Right ventricle myocardium superior (tissue), 1 donor: ENCODE measurements around the gene ATG4D. TPM values are rescaled to one million over a fixed set of nuclear protein-coding genes. Genes with fewer than 3 reads are reported as not detected.

Experiments
- ATAC-seq: fragments of 200-7000 bp; cut with Tn5 transposase; one replicate; pipeline ENCODE4 v1.9.1; 2020; ENCODE audit warnings: mild to moderate bottlenecking; ENCODE audit not compliant: poor library complexity
- DNase-seq: peaks from one replicate; pipeline ENCODE4 v3.0.0-alpha.2; 2020
- intact Hi-C: fragments of 100-400 bp; cut with DNase I; formaldehyde crosslinking; loops from one replicate; pipeline ENCODE4 v1.11.2; 2022
- long read RNA-seq: library from polyadenylated mRNA; unstranded; transcript quantifications from one replicate; pipeline ENCODE4 v2.0.0, GENCODE V29; 2021
- total RNA-seq: library from RNA; stranded (reverse); fragmentation: NEBNext Ultra II Directional; extraction: Animal tissue kit (Norgen Biotek cat#: 25700); gene quantifications from one replicate; pipeline ENCODE4 v1.2.1, GENCODE V29; 2021
- donor health status: DM: no; HTN: yes; CAD: no; lungs with severe emphysema.

The ATG4D gene
- 46.4 TPM for total RNA-seq
- long read RNA-seq, transcript ATG4D-204 (10 exons, 1,752 nt) = minor isoform, 35 of 182 reads
- long read RNA-seq, transcript ATG4D-201 (10 exons, 1,949 nt) = major isoform, 85 of 182 reads
- long read RNA-seq, transcript ATG4D-208 (9 exons, 1,619 nt) = minor isoform, 23 of 182 reads
- long read RNA-seq, partial matches to known transcripts = 8 of 182 reads
- long read RNA-seq, other reads (novel, unspliced or antisense) = 29 of 182 reads

DNA sequence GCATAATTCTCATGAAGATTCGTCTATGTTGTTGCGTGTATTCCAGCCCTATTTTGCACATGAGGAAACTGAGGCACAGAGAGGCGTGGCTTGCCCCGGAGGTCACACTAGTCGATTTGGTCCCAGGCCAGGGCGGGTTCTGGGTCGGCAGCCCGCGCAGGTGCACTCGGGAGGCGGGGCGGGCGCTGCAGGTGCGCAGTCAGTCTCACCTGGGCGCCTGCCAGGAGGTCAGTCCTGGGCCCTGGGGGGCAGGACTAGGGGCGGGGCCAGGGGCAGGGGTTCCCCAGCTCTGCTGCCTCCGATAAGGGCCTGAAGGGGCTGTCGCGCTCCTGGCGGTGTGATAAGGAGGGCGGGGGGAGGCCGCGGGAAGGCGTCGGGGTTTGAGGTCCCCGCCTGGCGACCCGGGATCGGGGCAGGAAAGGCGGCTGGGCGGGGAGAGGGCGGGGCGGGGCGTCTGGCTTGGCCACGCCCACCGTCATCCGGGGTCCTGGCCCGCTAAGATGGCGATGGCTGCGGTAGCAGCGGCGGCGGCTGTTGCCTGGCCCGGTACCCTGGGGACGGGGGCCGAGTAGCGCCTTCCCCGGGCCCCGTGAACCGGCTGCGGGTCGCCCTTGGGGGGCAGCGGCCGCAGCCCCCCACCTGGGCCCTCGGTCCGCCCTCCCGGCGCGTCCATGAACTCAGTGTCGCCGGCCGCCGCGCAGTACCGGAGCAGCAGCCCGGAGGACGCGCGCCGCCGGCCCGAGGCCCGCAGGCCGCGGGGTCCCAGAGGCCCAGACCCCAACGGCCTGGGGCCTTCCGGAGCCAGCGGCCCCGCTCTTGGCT is at the start of gene ATG4D:
Gene ATG4D, plus strand, starts transcription at position 485 of the 822 bp plus-strand sequence. Its CDS starts 187 bp downstream, at position 672.
- DNase-seq (peak; percentile 87), ATAC-seq (peak; percentile 94)
- intact Hi-C loops = no loop called here

- intact Hi-C loops = no loop called here
- DNase-seq (no peak), ATAC-seq (no peak)
These were observed 46.3 kb upstream of the ATG4D start for GRCh38 chr19:10497371-10497770.

GRCh38 chr19:10499550-10500246 is 44.0 kb upstream of the ATG4D start:
- DNase-seq (no peak), ATAC-seq (no peak)
- intact Hi-C loops = no loop called here

- intact Hi-C loops = no loop called here
- DNase-seq = no peak
- no peak for ATAC-seq
These were observed 43.5 kb upstream of the ATG4D start for GRCh38 chr19:10500247-10500592.

- peak; percentile 76 for ATAC-seq
These were observed 41.7 kb upstream of the ATG4D start for GRCh38 chr19:10501971-10502523.

DNA sequence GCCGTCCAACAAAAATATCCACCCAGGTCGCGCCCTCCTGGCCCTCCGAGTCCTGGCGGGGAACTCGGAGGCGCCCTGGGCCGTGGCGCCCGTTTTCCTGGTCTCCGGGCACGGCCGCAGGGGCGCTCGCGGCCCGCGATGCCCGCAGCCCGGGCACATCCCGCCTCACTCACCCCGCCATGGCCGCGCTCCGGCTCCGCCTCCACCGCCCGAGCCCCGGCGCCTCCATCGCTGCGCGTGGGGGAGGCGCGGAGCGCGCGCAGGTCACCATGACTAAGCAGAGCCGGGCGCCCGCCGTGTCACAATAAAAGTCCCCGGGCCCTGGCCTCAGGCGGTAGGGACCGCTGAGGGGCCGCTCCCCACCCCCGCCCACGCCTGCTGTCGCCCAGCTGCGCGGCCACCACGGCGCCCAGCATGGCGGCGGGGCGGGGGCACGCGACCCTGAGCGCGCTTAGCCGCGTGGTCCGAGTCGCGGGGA is 41.1 kb upstream of the ATG4D start:
- intact Hi-C loops = no loop called here
- DNase-seq (peak; percentile 97), ATAC-seq (peak; percentile 96)

More at GRCh38 chr19:10501971-10502523, 41.7 kb upstream of the ATG4D start:
- DNase-seq = peak; percentile 93
- intact Hi-C loops = no loop called here

DNA sequence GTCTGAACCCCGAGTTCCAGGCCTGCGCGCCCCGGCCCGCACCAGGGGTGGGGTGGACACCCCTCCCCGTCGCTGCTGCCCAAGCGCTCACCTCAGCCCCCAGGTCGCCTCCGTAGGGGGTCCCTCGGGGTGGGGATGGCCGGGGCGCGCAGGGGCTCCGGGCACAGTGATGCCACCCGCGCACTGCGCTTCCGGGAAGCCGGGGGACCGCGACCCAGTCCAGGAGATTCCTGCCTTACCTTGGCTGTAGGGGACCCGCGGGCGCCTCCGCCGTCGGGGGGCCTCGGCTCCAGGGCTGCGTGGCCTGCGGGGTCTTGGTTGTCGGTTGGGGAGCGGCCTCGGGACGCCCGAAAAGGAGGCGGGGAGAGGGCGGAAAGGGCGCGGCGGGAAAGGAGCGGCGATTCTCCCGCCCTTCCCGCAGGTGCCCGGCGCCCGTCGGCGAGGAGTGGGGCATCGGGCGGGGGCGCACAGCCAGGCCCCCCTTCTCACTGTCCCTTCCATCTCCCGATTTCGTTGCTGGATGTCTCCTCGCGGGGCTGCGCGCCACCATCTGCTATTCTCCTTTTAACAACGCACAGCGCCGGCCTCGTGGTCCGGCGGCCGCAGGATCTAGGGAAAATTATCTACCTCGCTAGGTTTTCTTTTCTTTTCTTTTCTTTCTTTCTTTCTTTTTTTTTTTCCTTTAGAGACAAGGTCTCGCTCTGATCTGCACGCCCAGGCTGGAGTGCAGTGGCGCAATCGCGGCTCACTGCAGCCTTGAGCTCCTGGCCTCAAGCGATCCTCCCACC is 40.5 kb upstream of the ATG4D start, which contains the start of gene KEAP1:
Gene KEAP1, minus strand, starts transcription at position 355 of the 788 bp plus-strand sequence. CDS start 3,323 bp downstream, outside the sequence.
- peak; percentile 33 for ATAC-seq
- intact Hi-C loops = no loop called here

DNA sequence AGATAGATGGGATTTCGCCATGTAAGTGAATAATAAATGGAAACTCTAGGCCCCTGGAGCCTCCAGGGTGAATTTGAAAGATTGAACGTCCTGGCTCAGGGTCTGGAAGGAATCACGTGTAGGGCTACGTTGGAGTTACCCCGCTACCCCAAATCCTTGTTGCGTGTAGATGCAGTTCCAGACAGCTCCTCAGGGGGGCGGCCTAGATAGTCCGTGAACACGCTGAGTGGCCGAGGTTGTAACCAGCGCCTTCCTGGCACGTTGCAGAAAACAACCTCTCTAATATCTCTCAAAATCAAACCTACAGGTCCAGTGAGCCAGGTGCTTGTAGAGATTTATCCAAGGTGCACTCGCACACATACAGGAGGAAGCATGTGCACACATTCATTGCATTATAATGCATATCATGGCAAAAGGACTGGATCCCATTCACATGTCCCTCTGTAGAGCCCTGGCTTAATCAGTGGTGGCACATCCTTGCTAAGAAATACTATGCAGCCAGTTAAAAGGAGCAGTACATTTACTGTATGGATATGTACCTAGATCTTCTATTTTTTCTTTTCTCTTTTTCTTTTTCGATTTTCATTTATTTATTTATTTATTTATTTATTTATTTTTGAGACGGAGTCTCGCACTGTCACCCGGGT is 38.0 kb upstream of the ATG4D start:
- intact Hi-C loops = no loop called here
- ATAC-seq (no peak), DNase-seq (peak; percentile 84)

More for the DNA sequence above, 40.5 kb upstream of the ATG4D start, which contains the start of gene KEAP1:
- peak; percentile 64 for DNase-seq

GRCh38 chr19:10508036-10508435 is 35.7 kb upstream of the ATG4D start:
- no peak for ATAC-seq
- intact Hi-C loops = no loop called here

DNA sequence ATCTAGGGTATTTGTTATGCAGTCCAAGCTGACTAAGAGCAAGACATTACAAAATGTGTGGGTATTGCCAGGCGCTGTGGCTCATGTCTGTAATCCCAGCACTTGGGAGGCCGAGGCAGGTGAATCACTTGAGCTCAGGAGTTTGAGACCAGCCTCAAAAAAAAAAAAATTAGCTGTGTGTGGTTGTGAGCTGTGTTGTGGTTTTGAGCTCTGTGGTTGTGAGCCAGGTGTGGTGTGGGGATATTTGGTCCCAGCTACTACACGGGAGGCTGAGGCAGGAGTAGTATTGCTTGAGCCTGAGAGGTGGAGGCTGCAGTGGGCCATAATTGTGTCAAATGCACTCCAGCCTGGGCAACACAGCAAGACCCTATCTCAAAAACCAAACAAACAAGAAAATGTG is 35.0 kb upstream of the ATG4D start:
- intact Hi-C loops = no loop called here
- no peak for DNase-seq
- ATAC-seq = no peak

More at GRCh38 chr19:10508036-10508435, 35.7 kb upstream of the ATG4D start:
- DNase-seq = no peak

GRCh38 chr19:10510301-10510802 is 33.4 kb upstream of the ATG4D start:
- ATAC-seq (no peak), DNase-seq (no peak)
- intact Hi-C loops = no loop called here

GRCh38 chr19:10513223-10513622 is 30.5 kb upstream of the ATG4D start:
- intact Hi-C loops = no loop called here
- no peak for ATAC-seq
- no peak for DNase-seq

DNA sequence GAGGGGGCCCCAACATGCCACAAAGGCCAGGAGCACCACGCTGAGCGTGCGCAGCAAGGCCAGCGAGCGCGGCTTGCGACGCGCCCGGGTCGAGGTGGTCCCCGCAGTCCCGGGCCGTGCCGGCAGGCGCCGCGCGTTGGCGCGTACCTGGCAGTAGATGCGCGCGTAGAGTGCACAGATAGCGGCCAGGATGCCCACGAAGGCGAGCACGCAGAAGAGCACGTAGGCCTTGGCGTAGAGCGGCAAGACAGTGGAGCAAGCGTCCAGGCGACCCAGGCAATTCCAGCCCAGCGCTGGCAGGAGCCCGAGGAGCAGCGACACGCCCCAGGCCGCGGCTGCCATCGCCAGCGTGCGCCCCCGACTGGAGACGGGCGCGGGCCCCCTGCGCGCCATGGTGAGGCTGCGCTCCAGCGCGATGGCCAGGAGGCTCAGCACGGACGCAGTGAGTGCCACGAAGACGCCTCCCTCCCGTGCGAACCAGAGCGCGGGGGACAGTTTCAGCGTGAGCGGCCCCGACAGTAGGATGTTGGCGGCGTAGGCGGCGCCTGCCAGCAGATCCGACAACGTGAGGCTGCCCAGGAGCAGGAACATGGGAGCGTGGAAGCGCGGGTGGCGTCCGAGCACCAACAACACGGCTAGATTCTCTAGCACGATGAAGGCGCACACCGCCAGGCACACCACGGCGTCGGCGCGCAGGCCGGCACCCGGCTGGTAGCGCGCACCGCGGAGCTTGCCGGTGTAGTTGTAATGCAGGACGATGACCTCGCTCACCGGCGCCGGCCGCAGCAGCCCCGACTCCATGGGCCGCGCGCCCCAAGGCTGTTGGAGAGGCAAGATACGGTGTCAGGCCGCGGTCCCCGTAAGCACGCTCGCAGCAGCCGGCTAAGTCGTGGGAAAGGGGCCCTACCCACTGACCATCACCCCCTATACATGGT is 29.2 kb upstream of the ATG4D start:
- intact Hi-C loops = no loop called here
- no peak for ATAC-seq
- no peak for DNase-seq

DNA sequence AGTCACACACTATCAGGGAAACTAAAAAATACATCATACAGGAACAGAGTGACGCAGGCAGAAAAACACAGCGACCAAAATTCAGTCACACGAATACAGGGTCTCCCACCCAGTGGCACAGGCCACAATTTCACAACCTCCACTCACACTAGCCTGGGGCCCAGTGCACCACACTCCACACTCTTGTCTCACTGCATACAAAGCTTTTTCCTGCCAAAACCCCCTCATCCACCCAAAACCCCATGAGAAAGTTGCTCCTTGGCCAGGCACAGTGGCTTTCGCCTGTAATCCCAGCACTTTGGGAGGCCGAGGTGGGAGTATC is 27.7 kb upstream of the ATG4D start:
- intact Hi-C loops = no loop called here
- ATAC-seq (no peak), DNase-seq (no peak)

DNA sequence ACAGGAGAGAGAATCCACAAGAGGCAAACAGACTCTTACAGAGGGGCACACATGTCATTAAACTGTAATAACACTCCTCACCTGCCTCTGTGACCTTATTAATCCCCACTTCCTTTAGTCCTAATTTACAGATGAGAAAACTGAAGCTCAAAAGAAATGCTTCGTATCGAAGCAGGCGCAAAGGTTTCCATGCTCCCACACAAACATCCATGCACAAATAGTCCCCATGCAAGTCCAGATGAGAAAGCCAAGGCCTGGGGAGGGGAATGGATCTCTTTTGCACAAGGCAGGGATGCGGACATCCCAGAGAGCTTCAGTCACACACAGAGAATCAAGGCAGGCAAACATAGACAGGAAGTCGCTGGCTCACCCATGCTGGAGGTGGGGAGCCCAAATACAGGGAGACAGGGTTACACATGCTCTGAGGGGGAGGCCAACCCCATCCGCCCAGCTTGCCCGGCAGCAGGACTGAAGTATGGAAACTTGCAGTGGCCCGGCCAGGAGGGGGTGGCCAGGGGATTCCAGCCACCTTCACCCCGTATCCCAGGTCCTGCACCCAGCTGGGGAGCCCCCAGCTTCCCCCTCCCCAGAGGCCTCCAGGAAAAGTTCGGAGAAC is 26.9 kb upstream of the ATG4D start:
- DNase-seq (no peak), ATAC-seq (no peak)
- intact Hi-C loops = no loop called here

DNA sequence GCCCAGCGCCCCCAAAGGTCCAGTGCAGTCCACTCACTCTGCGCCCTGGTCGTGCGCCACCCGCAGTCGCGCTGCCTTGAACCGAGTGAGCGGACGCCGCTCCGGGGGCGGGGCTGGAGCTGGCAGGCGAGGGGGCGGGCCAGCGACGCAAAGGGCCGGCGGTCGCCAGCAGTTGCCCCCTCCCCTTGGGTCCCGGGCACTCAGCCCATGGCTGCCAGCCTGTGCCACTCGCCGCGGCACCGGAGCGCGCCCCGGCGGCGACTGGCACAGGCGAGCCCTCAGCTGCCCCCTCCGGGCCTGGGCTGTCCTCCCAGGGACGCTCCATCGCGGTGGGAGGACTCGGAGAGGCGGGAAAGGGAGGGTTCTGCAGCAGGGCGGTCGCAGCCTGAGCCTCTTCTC is 26.3 kb upstream of the ATG4D start, which contains the start of gene S1PR5:
Gene S1PR5, minus strand, starts transcription at position 87 of the 399 bp plus-strand sequence. CDS start 2,436 bp downstream, outside the sequence.
- DNase-seq (peak; percentile 44), ATAC-seq (peak; percentile 49)
- intact Hi-C loops = no loop called here
